ENCODE data around the gene CSF1R.

- TF ChIP-seq CTCF (IDR thresholded peaks at IDR 0.05; ENCODE audit: extremely low read depth in 1 of 2, insufficient read depth in 1 of 2, low read depth in 1 of 2, low read length in 2 of 2): no peak
- no peak for TF ChIP-seq POLR2AphosphoS5 (IDR thresholded peaks at IDR 0.05; ENCODE audit: insufficient read depth, low read depth, low read length)
- no peak for TF ChIP-seq FOS (IDR thresholded peaks at IDR 0.05; ENCODE audit: borderline replicate concordance, insufficient read depth, low read length)
- TF ChIP-seq JUN (IDR thresholded peaks at IDR 0.05; ENCODE audit: borderline replicate concordance, insufficient read depth, insufficient read length, low read depth): no peak
- TF ChIP-seq EZH2 (IDR thresholded peaks at IDR 0.05; ENCODE audit: borderline replicate concordance, low read depth, low read length, severe bottlenecking): no peak
- TF ChIP-seq GATA2 (IDR thresholded peaks at IDR 0.05; ENCODE audit: insufficient read depth, insufficient read length, low read depth, low read length): no peak
Measured at GRCh38 chr5:150126921-150127265, 40.5 kb upstream of the CSF1R start.
